Stomach (tissue), 4 donors: ENCODE results near the gene ZNF746.

Experiments used
- CTCF ChIP-seq, 7 experiments: fragments of 450-650 bp in 4 of 7; fragments of 200-600 bp in 3 of 7; sonication (generic) in 3 of 7; IDR thresholded peaks; one replicate each; pipeline ENCODE4 v1.5.1; 2016 to 2019; ENCODE audit warnings: antibody characterized with exemption in 7 of 7, control low read depth in 2 of 7, mild to moderate bottlenecking in 1 of 7
- EP300 ChIP-seq: sonication (generic); formaldehyde crosslinking; IDR thresholded peaks from one replicate; pipeline ENCODE4 v1.6.1; 2017; ENCODE audit warnings: antibody characterized with exemption
- POLR2AphosphoS5 ChIP-seq, 3 donors: sonication (generic); formaldehyde crosslinking; IDR thresholded peaks; one replicate each; pipeline ENCODE4 v1.6.1; 2016; ENCODE audit warnings: antibody characterized with exemption in 3 of 3

- TF ChIP-seq CTCF (IDR thresholded peaks at IDR 0.05) = no peak
- TF ChIP-seq EP300 = no peak
- TF ChIP-seq POLR2AphosphoS5 (IDR thresholded peaks at IDR 0.05) = no peak
These were observed 35.0 kb upstream of the ZNF746 start for GRCh38 chr7:149532654-149533053.
